NCI-H187 (cell line): ENCODE data around the gene SURF6.
A peak's percentile ranks its signal among the peaks of the same experiment; 100 is the strongest.
"Not testable (repeated sequence)": the region's sequence is repeated elsewhere in the genome, so short reads cannot be mapped to it uniquely, and the experiment has no call there.

ENCODE experiments used
- DNase-seq, 2 experiments: peaks; one replicate each; lab custom pipeline; 2025; lab: John Stamatoyannopoulos, UW

SURF6 gene

GRCh38 chr9:133335924-133336811, at the start of gene SURF6:
Gene SURF6, minus strand, starts transcription at chr9:133336188. Its CDS starts 56 bp downstream, at chr9:133336132.
- peak; percentile 50 to 83 for DNase-seq

GRCh38 chr9:133385452-133385851, 49.5 kb upstream of the SURF6 start:
- DNase-seq = no peak

- DNase-seq = no peak
Observed at GRCh38 chr9:133384736-133385321, 48.8 kb upstream of the SURF6 start.

GRCh38 chr9:133383438-133383837, 47.5 kb upstream of the SURF6 start:
- DNase-seq = no peak

- no peak for DNase-seq
Observed at GRCh38 chr9:133382507-133383141, 46.6 kb upstream of the SURF6 start.

GRCh38 chr9:133380734-133381133, 44.7 kb upstream of the SURF6 start:
- DNase-seq = no peak

- DNase-seq = no peak
Observed at GRCh38 chr9:133379153-133380086, 43.4 kb upstream of the SURF6 start.

GRCh38 chr9:133378408-133378962, 42.5 kb upstream of the SURF6 start:
- no peak for DNase-seq

DNA sequence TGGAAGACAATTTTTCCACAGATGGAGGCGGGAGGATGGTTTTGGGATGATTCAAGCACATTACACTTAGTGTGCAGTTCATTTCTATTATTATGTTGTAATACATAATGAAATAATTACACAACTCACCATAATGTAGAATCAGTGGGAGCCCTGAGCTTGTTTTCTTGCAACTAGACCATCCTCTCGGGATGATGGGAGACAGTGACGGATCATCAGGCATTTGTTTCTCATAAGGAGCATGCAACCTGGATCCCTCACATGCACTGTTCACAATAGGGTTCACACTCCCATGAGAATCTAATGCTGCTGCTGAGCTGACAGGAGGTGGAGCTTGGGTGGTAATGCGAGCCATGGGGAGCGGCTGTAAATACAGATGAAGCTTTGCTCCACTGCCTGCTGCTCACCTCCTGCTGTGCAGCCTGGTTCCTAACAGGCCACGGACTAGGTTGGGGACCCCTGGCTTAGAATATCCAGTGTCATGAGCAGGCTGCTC, 41.8 kb upstream of the SURF6 start:
- DNase-seq = no peak

DNA sequence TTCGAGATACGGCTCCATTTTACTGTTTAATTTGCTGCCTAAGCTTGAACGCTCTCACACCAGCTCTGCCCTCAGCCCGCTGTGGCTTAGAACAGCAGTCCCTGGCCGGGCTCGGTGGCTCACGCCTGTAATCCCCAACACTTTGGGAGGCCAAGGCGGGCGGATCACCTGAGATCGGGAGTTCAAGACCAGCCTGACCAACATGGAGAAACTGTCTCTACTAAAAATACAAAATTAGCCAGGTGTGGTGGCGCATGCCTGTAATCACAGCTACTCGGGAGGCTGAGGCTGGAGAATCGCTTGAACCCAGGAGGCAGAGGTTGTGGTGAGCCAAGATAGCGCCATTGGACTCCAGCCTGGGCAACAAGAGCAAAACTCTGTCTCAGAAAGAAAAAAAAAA, 41.3 kb upstream of the SURF6 start:
- not testable (repeated sequence) for DNase-seq

GRCh38 chr9:133375724-133376654, 40.0 kb upstream of the SURF6 start, which contains the start of the genes STKLD1 and SURF4:
Gene STKLD1, plus strand, starts transcription at chr9:133376366. Its CDS starts 108 bp downstream, at chr9:133376474.
Gene SURF4, minus strand, starts transcription at chr9:133376060. Its CDS starts 91 bp downstream, at chr9:133375969.
- DNase-seq = peak; percentile 50 to 86

DNA sequence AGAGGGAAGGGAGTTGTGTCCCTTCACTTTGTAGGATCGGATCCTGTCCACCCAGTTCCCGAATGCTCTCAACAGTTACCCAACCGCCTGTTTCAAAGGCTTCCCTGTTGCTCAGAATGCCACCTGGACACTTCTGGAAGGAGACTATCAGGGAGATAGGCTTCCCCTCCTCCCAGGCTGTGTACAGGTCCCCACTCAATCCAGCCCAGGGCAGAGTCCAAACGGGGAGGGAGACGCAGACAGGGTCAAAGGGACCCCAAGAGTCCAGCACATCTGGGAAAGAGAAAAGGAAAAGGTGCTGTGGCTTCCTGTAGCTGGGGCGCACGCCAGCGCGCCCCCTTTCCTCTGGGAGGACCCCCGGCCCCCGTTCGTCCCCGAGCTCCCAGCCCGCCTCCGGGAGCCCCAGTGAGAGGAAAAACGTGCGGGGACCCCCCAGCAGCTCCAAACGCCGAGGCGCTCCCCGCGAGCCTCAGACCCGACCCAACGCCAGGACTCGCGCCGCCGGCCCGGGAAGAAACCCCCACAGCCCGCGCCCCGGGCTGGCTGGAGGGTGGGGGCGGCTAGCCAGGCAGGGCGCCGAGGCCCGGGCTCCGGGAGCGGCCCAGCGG, 39.2 kb upstream of the SURF6 start:
- DNase-seq = no peak

DNA sequence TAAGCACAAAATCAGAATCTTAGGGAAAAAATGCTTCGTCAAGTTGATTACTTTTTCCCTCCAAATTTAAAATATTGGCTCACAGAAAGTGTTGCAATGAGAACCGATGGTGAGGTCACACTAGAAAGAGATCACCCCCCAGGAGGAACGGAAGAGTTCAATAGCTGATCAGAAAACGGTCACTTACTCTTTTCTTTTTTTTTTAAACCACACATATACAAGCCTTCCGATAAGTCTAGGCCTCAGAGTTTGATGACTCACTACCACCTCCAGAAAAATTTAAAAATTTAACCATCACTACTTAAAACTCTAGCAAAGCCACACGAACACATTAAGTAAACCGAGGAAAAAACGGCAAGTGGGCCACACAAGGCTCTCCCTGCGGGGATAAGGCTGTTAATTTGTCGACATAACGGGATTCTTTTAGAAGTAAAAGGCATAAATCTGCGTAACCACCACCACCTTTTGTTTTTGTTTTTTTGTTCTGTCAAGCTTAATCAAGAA, 38.7 kb upstream of the SURF6 start:
- no peak for DNase-seq

GRCh38 chr9:133372144-133372543, 36.2 kb upstream of the SURF6 start:
- no peak for DNase-seq

DNA sequence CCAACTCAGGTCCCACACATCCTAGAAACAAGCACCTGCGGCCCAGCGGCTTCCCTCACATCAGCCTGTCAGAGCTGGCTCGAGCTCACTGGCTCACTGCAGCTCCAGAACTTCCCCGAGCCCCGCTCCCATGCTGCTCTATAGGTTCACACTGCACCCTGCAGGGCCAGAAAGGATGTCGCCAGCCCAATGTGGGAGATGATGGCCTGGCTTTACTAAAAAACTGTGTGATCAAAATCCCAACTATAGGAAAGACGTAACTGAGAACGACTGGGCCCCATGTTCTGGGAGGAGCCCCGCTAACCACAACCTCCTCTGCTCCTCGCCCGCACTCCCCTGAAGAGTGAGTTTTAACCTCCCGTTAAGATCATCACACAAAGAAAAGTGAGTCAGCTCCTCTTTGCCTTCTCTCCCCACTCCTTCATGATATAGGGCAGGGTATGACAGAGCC, 35.3 kb upstream of the SURF6 start:
- DNase-seq = no peak

DNA sequence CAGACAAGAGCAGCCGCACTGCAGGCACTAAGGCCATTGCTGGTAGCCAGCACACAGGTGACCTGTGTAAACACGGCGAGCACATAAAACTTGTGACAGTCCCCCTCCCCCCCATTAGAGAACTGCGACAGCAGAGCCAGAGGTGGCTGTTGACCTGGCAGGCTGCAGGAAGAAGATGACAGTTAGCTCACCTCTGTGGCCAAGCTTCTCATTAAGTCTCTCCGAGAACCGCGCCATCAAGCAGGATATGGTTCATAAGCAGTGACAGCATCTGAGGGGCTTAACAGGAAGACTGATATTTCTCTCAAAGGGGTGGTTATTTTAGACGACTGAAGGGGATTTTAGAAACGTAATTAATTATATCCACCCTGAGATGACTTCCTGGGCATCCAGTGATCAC, 34.7 kb upstream of the SURF6 start:
- DNase-seq = no peak

DNA sequence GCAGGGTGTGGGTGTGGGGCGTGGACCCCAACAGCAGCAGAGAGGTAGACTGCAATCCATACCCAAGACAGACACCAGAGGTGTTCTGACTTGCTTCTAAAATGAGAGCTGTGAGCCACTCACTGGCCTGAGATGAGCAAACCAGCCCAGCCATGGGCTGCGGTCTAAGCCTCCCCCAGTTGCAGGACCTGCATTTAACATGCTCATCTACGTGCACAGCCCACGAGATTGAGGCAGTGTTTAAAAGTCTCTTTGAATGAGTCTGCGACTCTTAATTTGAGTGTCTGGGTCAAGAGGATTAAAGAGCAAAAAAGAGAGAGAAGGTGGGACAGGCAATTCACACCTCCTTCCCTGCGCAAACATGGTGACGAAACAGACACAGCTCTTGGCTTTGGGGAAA, 33.9 kb upstream of the SURF6 start:
- DNase-seq = no peak

GRCh38 chr9:133369422-133369821, 33.4 kb upstream of the SURF6 start:
- no peak for DNase-seq

- DNase-seq = no peak
Observed at GRCh38 chr9:133368249-133368881, 32.4 kb upstream of the SURF6 start.
